Left cardiac atrium (tissue), 4 donors: Measurements from ENCODE around the gene ZNF655. TPM values are rescaled to one million over a fixed set of nuclear protein-coding genes. Genes with fewer than 3 reads are reported as not detected.

Experiments used
- ATAC-seq, 2 donors: fragments of 200-7000 bp; cut with Tn5 transposase; one replicate each; pipeline ENCODE4 v1.9.1; 2020; ENCODE audit warnings: mild to moderate bottlenecking in 2 of 2, moderate library complexity in 2 of 2
- DNase-seq: peaks from one replicate; pipeline ENCODE4 v3.0.0-alpha.2; 2020
- intact Hi-C, 2 donors: fragments of 100-400 bp; cut with DNase I; formaldehyde crosslinking; loops; one replicate each; pipeline versions ENCODE4 v1.14.1 to v1.15.1; 2022 to 2023
- total RNA-seq, 2 donors: library from RNA; stranded (reverse); fragmentation: NEBNext Ultra II Directional; extraction: Animal tissue kit (Norgen Biotek cat#: 25700); gene quantifications; one replicate each; pipeline ENCODE4 v1.2.1, GENCODE V29; 2021
- donor health status: DM: no; HTN: yes; CAD: no.
- donor health status: DM: no; HTN: yes; CAD: no; lungs with severe emphysema.
- donor health status: DM: yes; HTN: yes; CAD: no.
- donor health status: Dilated cardiomyopathy.

ZNF655 gene
- total RNA-seq, 2 donors from 2014 or later: 31.5 to 45.1 TPM

- intact Hi-C loops: no loop called here
- DNase-seq (no peak), ATAC-seq (no peak)
Measured at GRCh38 chr7:99625961-99626360, 67.5 kb downstream of the ZNF655 start.

Other genes starting within 250 kb of the ZNF655 start
- gene ARPC1A, start 232.7 kb upstream of the ZNF655 start, total RNA-seq: 100 to 1,000 TPM in 1 of 2 donors, 10 to 100 TPM in 1; 98.8 to 112 TPM
- 10 to 100 TPM; 71.7 to 88.0 TPM for gene ARPC1B, start 183.9 kb upstream of the ZNF655 start, total RNA-seq
- 10 to 100 TPM; 76.0 to 96.8 TPM for gene PDAP1, start 150.0 kb upstream of the ZNF655 start, total RNA-seq
- gene BUD31, start 149.7 kb upstream of the ZNF655 start, total RNA-seq: 10 to 100 TPM; 44.9 to 51.7 TPM
- 1 to 10 TPM; 2.6 to 2.8 TPM for gene PTCD1, start 119.8 kb upstream of the ZNF655 start, total RNA-seq
- gene CPSF4, start 119.7 kb upstream of the ZNF655 start, total RNA-seq: 10 to 100 TPM; 18.2 to 18.8 TPM
- gene ATP5MF, start 92.5 kb upstream of the ZNF655 start, total RNA-seq: 100 to 1,000 TPM; 617 to 633 TPM
- gene ZNF789, start 85.8 kb upstream of the ZNF655 start, total RNA-seq: 1 to 10 TPM; 2.9 to 3.2 TPM
- 10 to 100 TPM; 17.3 to 19.6 TPM for gene ZNF394, start 58.4 kb upstream of the ZNF655 start, total RNA-seq
- 1 to 10 TPM; 6.1 to 6.3 TPM for gene ZKSCAN5, start 54.0 kb upstream of the ZNF655 start, total RNA-seq
- 1 to 10 TPM; 5.4 to 5.6 TPM for gene FAM200A, start 6.5 kb upstream of the ZNF655 start, total RNA-seq
- under 1 TPM; 0.18 to 0.50 TPM for gene TMEM225B, start 39.6 kb downstream of the ZNF655 start, total RNA-seq
- 1 to 10 TPM; 9.4 to 9.7 TPM for gene ZSCAN25, start 58.3 kb downstream of the ZNF655 start, total RNA-seq
- gene CYP3A5, start 121.4 kb downstream of the ZNF655 start, total RNA-seq: under 1 TPM; 0.16 to 0.44 TPM
- not detected for gene CYP3A7, start 176.6 kb downstream of the ZNF655 start, total RNA-seq
- gene CYP3A4, start 225.5 kb downstream of the ZNF655 start, total RNA-seq: under 1 TPM; 0.32 to 0.34 TPM